HG02970 (cell line): Measurements from ENCODE around the gene KRT7.

Experiments
- ATAC-seq: cut with Tn5 transposase; IDR thresholded peaks from one replicate; pipeline ENCODE4 v1.9.1; 2021; ENCODE audit warnings: mild to moderate bottlenecking, moderate library complexity, moderate number of reproducible peaks; ENCODE audit not compliant: unreplicated experiment, low FRiP score

KRT7 gene

GRCh38 chr12:52210925-52211650, 22.0 kb upstream of the KRT7 start:
- no peak for ATAC-seq

- no peak for ATAC-seq
Observed at GRCh38 chr12:52211716-52212585, 21.1 kb upstream of the KRT7 start.

DNA sequence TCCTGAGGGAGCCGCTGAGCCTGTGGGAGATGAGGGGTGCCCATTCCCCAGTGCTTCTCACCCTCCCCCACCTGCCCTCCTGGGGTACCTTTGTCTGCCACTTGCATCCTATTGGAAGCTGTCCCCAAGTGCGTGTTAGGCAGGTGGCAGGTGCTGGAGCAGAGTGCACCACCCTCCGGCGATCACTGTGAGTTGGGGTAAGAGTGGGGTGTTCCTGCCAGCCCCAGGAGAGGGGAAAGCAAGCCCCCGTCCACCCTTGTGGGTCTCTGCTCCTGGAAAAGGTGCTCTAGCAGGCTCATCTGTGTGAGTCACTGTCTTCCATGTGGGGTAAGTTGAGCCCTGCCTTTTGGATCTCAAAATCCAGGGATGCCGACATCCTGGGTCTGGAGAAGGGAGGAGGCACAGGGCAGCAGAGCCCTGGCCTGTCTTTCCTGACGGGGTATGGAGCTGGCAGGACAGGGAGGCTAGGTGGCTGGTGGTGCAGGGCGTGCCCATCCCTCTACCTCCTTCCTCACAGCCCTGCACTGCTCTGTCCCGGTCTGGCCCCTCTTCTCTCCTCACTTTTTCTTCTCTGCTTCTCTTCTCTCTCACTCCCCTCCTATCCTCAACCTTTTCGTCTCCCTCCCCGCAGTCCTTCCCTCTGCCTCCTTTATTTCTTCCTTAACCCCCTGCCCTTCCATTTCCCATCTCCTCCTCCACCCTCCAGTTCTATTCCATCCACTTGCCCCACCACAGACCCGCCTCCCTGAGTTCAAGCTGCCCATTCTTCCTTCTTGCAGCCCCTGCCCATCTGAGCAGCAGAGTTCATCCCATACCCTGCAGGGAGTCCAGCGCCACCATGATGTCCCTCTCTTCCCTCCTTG, 20.1 kb upstream of the KRT7 start:
- no peak for ATAC-seq

- no peak for ATAC-seq
Observed at GRCh38 chr12:52213564-52214420, 19.3 kb upstream of the KRT7 start.

GRCh38 chr12:52214421-52214802, 18.6 kb upstream of the KRT7 start:
- no peak for ATAC-seq

- no peak for ATAC-seq
Observed at GRCh38 chr12:52215587-52216031, 17.4 kb upstream of the KRT7 start.

DNA sequence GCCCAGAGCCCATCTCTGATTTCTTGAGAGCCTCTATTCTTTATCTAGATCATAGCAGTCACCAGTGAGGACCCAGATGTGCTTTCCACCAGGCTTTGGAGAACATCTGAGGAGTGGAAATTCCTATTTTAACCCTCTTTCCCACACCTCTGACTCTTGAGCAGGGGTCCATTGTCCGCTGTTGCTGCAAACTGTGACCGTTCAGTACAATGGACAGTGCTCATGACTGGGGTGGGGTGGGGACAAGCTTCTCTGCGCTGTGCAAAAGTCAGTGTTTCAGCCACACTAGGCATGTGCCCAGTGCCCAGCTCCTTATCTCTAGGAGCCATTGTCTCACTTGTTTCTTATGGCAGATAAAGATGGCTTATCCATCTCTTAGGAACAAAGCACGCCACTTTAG, 16.9 kb upstream of the KRT7 start:
- no peak for ATAC-seq

DNA sequence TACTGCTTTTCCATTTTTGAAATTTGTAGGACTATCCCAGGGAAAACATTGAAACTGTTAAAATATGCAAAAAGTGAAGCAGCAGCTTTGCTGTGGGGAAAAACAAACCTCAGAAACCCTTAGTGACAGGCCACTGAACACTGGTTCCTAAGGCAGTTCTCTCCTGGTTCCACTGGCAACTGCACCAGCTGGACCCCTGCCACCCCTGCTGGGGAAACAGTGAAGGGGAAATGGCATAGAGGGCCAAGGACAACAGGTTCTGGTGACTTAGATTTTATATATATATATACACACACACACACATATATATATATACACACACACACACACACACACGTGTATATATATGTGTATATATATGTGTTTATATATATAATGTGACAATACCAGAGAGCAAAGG, 16.2 kb upstream of the KRT7 start:
- ATAC-seq: no peak

- ATAC-seq: no peak
Observed at GRCh38 chr12:52217223-52217622, 15.8 kb upstream of the KRT7 start.

DNA sequence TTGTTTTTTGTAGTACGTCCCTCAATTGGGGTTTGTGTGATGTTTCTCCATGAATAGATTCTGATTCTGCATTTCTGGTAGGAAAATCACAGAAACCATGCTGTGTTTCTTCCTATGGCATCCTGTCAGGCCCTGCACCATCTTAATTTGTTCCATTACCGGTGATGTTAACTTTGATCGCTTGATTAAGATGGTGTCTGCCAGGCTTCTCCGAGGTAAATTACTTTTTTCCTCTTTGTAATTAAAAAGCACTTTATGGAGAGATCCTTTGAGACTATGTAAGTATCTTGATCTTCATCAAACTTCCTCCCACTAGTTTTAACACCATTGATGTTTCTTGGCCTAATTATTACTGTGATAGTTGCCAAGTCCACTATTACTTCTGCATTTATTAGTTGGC, 15.0 kb upstream of the KRT7 start:
- ATAC-seq: no peak

GRCh38 chr12:52220477-52220876, 12.6 kb upstream of the KRT7 start:
- no peak for ATAC-seq

DNA sequence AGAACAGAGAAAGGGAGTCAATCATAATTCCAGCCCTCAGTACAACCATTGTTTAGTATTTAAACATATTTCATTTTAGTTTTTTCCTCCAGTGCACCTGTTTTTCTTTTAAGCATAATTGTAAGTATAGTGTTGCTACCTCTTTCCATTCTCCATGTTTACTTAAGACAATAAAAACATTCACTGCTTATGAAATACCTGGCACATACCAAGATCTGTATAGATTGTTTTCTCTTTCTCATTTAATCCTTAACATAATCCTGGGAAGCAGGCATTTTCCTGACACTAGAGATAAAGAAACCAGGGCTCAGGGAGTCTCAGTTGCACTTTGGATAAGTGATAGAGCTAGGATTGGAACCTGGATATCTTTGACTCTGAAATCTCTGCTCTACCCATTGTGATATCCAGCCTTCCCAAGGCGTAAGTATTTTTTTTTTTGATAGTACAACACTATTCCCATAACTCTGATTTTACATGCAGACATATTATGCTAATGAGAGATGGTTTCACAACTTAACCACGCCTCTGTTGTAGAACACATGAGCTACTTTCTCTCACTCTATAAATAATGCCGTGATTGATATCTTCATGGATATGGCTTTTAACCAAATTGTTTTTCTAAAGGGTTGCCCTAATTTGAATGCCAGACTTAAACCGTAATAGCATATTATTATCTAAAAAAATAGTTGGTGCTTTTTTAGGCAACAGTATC, 11.8 kb upstream of the KRT7 start:
- ATAC-seq: no peak

- no peak for ATAC-seq
Observed at GRCh38 chr12:52221912-52222457, 11.1 kb upstream of the KRT7 start.

DNA sequence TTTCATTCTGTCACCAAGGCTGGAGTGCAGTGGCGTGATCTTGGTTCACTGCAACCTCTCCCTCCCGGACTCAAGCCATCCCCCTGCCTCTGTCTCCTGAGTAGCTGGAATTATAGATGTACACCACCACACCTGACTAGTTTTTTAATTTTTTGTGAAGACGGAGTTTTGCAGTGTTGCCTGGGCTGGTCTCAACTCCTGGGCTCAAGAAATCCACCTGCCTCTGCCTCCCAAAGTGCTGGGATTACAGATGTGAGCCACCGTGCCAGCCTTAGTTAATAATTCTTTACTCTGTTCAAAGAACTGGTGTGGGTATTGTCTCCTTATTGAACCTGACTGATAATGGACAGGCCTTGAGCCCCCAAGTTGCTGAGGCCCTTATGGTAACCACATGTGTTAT, 10.4 kb upstream of the KRT7 start:
- no peak for ATAC-seq

GRCh38 chr12:52223406-52224039, 9.5 kb upstream of the KRT7 start:
- ATAC-seq: no peak

DNA sequence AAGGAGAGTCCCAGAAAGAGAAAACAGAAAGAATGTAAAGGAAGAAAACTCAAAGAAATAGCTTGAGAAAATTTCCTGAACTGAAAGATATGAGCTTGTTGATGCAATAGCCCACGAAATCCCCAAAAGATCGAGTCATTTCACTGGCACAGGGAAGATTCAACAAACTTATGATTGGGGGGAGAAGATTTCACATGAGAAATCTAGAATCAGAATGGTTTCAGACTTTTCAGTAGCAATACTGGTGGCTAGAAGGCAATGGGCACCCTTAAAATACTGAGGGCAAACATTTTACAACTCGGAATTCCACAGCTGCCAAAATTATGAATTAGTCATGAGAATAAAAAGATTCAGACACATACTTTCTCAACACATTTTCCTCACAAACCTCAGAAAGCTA, 8.9 kb upstream of the KRT7 start:
- ATAC-seq: no peak

GRCh38 chr12:52225752-52226151, 7.3 kb upstream of the KRT7 start:
- ATAC-seq: no peak

- ATAC-seq: no peak
Observed at GRCh38 chr12:52226446-52226845, 6.6 kb upstream of the KRT7 start.
